Gastrocnemius medialis (tissue), 4 donors: ENCODE measurements around the gene DPP10.

Experiments
- POLR2A ChIP-seq, 2 donors: fragments of 450-650 bp; IDR thresholded peaks; one replicate each; pipeline ENCODE4 v1.6.1; 2017; ENCODE audit warnings: antibody characterized with exemption in 2 of 2, mild to moderate bottlenecking in 2 of 2, moderate library complexity in 2 of 2
- TF ChIP-seq, protein P1 (sequence below), 5 experiments: fragments of 450-650 bp in 3 of 5; fragments of 200-600 bp in 2 of 5; sonication (generic) in 2 of 5; IDR thresholded peaks in 4 of 5; conservative IDR thresholded peaks in 1 of 5; 1 replicate in 4 of 5; 2 replicates in 1 of 5; pipeline ENCODE4 v1.5.1; 2016 to 2019; ENCODE audit warnings: antibody characterized with exemption in 5 of 5, mild to moderate bottlenecking in 3 of 5, moderate library complexity in 3 of 5

DNA sequence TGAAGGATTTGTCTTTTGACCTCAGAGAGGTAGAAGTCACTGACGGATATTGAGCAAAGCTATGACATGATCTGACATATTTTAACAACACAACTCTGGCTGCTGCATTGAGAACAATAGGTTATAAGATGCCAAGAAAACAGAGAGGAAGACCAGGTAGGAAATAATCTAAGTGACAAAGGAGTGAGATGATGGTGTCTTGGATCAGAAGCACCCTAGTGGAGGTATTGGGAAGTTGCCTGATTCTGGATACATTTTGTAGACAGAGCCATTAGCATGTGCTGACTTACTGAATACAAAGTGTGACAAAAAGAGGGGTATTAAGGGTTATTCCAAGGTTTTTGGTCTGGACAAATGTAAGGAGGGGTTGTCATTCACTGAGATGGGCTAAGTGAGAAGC lies 1438.1 kb downstream of the DPP10 start:
- TF ChIP-seq, protein P1, sequence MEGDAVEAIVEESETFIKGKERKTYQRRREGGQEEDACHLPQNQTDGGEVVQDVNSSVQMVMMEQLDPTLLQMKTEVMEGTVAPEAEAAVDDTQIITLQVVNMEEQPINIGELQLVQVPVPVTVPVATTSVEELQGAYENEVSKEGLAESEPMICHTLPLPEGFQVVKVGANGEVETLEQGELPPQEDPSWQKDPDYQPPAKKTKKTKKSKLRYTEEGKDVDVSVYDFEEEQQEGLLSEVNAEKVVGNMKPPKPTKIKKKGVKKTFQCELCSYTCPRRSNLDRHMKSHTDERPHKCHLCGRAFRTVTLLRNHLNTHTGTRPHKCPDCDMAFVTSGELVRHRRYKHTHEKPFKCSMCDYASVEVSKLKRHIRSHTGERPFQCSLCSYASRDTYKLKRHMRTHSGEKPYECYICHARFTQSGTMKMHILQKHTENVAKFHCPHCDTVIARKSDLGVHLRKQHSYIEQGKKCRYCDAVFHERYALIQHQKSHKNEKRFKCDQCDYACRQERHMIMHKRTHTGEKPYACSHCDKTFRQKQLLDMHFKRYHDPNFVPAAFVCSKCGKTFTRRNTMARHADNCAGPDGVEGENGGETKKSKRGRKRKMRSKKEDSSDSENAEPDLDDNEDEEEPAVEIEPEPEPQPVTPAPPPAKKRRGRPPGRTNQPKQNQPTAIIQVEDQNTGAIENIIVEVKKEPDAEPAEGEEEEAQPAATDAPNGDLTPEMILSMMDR (IDR thresholded peaks at IDR 0.05 in 4 of 5, conservative IDR thresholded peaks at IDR 0.05 in 1 of 5) = no peak
- TF ChIP-seq POLR2A (IDR thresholded peaks at IDR 0.05) = no peak
